CD4-positive, alpha-beta T cell treated with Interleukin-10 for 1 hour (primary cell): ENCODE data around the gene CSF1R.

ENCODE experiments used
- DNase-seq: peaks from one replicate; pipeline ENCODE4 v3.0.0-alpha.2; 2020

The CSF1R gene

GRCh38 chr5:150022681-150023080 lies 63.7 kb downstream of the CSF1R start:
- no peak for DNase-seq

- no peak for DNase-seq
These were observed 64.2 kb downstream of the CSF1R start for GRCh38 chr5:150022158-150022531.

- DNase-seq, result no peak
These were observed 64.7 kb downstream of the CSF1R start for GRCh38 chr5:150021491-150022157.

- DNase-seq, result no peak
These were observed 66.1 kb downstream of the CSF1R start for GRCh38 chr5:150020249-150020648.

GRCh38 chr5:150017226-150018005 lies 68.9 kb downstream of the CSF1R start:
- DNase-seq, result no peak

- DNase-seq, result no peak
These were observed 69.8 kb downstream of the CSF1R start for GRCh38 chr5:150016537-150016936.

GRCh38 chr5:150015415-150015814 lies 70.9 kb downstream of the CSF1R start:
- no peak for DNase-seq

- DNase-seq, result no peak
These were observed 71.9 kb downstream of the CSF1R start for GRCh38 chr5:150014456-150014855.

- no peak for DNase-seq
These were observed 72.4 kb downstream of the CSF1R start for GRCh38 chr5:150013931-150014330.

- DNase-seq, result no peak
These were observed 76.5 kb downstream of the CSF1R start for GRCh38 chr5:150009671-150010387.

- no peak for DNase-seq
These were observed 79.3 kb downstream of the CSF1R start for GRCh38 chr5:150007050-150007449.

- DNase-seq, result no peak
These were observed 80.0 kb downstream of the CSF1R start for GRCh38 chr5:150006318-150006717.
